Testis (tissue), 3 donors: Measurements from ENCODE around the gene ALDH2. TPM values are rescaled to one million over a fixed set of nuclear protein-coding genes. Genes with fewer than 3 reads are reported as not detected.
A peak's percentile ranks its signal among the peaks of the same experiment; 100 is the strongest.

Experiments
- DNase-seq: peaks from one replicate; pipeline ENCODE4 v3.0.0-alpha.2; 2019
- H3K27ac ChIP-seq, 2 donors: fragments of 200-600 bp; sonication (generic); one replicate each; pipeline ENCODE4 v1.5.1; 2019
- H3K27me3 ChIP-seq: fragments of 200-600 bp; sonication (generic); one replicate; pipeline ENCODE4 v1.5.1; 2019
- H3K36me3 ChIP-seq: fragments of 200-600 bp; sonication (generic); one replicate; pipeline ENCODE4 v1.5.1; 2017; ENCODE audit warnings: low read depth; ENCODE audit errors: missing control alignments
- H3K4me1 ChIP-seq: fragments of 200-600 bp; sonication (generic); one replicate; pipeline ENCODE4 v1.5.1; 2019
- H3K4me3 ChIP-seq, 2 donors: fragments of 200-600 bp; sonication (generic); one replicate each; pipeline ENCODE4 v1.5.1; 2017 to 2019
- H3K9me3 ChIP-seq: fragments of 200-600 bp; sonication (generic); one replicate; pipeline ENCODE4 v1.5.1; 2017
- CTCF ChIP-seq, 3 experiments: fragments of 450-650 bp in 2 of 3; fragments of 200-600 bp in 1 of 3; sonication (generic) in 1 of 3; IDR thresholded peaks; one replicate each; pipeline ENCODE4 v1.5.1; 2016 to 2019; ENCODE audit warnings: antibody characterized with exemption in 3 of 3, mild to moderate bottlenecking in 2 of 3, moderate library complexity in 1 of 3
- POLR2A ChIP-seq: fragments of 450-650 bp; IDR thresholded peaks from one replicate; pipeline ENCODE4 v1.6.1; 2017; ENCODE audit warnings: antibody characterized with exemption, mild to moderate bottlenecking, moderate library complexity
- WGBS, 2 donors: methylation state at CpG; one replicate each; pipeline ENCODE4 v1.1.5; 2018; 5-methylcytosine and 5-hydroxymethylcytosine counted together
- intact Hi-C: fragments of 100-400 bp; cut with DNase I; formaldehyde crosslinking; loops from one replicate; pipeline ENCODE4 v1.15.1; 2023; ENCODE audit warnings: low total_unique reads
- polyA plus RNA-seq: library from polyadenylated mRNA; stranded (reverse); fragments of 350-450 nt; fragmentation: Illumina TruSeq; extraction: RNeasy Lipid Tissue Mini Kit (QIAGEN cat#74804); gene quantifications from one replicate; pipeline ENCODE4 v1.2.3, GENCODE V29; 2014; ENCODE audit warnings: low read depth, low replicate concordance; ENCODE audit not compliant: insufficient read depth
- total RNA-seq, 2 donors: library from RNA; depleted of rRNA; stranded (reverse); fragments of >200 nt; gene quantifications; one replicate each; pipeline ENCODE4 v1.2.3, GENCODE V29; 2016

The ALDH2 gene
- total and polyA plus RNA-seq, 3 donors from 2014 or later: 58.4 to 96.4 (median 76.6) TPM

GRCh38 chr12:111842556-111843396 lies 76.0 kb downstream of the ALDH2 start:
- peaks cover 23% of the 10 kb centered on the region for H3K4me1 ChIP-seq
- intact Hi-C loops: no loop called here

GRCh38 chr12:111846016-111846415 lies 79.3 kb downstream of the ALDH2 start:
- Histone ChIP-seq H3K4me3 (no peak overlapping the region), H3K4me1 (peaks cover 9% of the 10 kb centered on the region), H3K9me3 (no peaks in the 10 kb centered on the region), H3K36me3 (no peaks in the 10 kb centered on the region), H3K27me3 (no peaks in the 10 kb centered on the region), H3K27ac (no peak overlapping the region)
- no peak for TF ChIP-seq POLR2A
- no peak for TF ChIP-seq CTCF (IDR thresholded peaks at IDR 0.05)
- 71 to 72% methylated on average over 2 of the region's 2 CpGs for WGBS, 2 donors
- intact Hi-C loops: no loop called here
- DNase-seq: no peak

More at GRCh38 chr12:111842556-111843396, 76.0 kb downstream of the ALDH2 start:
- TF ChIP-seq POLR2A: no peak
- TF ChIP-seq CTCF (IDR thresholded peaks at IDR 0.05): no peak
- DNase-seq: peak; percentile 37
- WGBS, 2 donors: 2 to 5% methylated on average over 10 to 36 of the region's 44 CpGs
- Histone ChIP-seq H3K9me3 (no peaks in the 10 kb centered on the region), H3K27ac (peak overlapping the region; percentile 88 to 96), H3K27me3 (no peaks in the 10 kb centered on the region), H3K4me3 (peak overlapping the region; percentile 83 to 95), H3K36me3 (no peaks in the 10 kb centered on the region)

GRCh38 chr12:111850526-111850925 lies 83.8 kb downstream of the ALDH2 start:
- H3K9me3 ChIP-seq: no peaks in the 10 kb centered on the region
- no peak overlapping the region for H3K27ac ChIP-seq
- TF ChIP-seq POLR2A: no peak
- TF ChIP-seq CTCF (IDR thresholded peaks at IDR 0.05): no peak
- no peak for DNase-seq
- H3K27me3 ChIP-seq: no peaks in the 10 kb centered on the region
- intact Hi-C loops: no loop called here
- H3K4me1 ChIP-seq: no peaks in the 10 kb centered on the region
- H3K4me3 ChIP-seq: no peak overlapping the region
- H3K36me3 ChIP-seq: no peaks in the 10 kb centered on the region
- WGBS, 2 donors: 93 to 95% methylated on average over 2 of the region's 2 CpGs

GRCh38 chr12:111858186-111858585 lies 91.5 kb downstream of the ALDH2 start:
- no peak for DNase-seq
- 96 to 98% methylated on average over 2 of the region's 2 CpGs for WGBS, 2 donors
- H3K27ac ChIP-seq: no peak overlapping the region
- intact Hi-C loops: no loop called here
- TF ChIP-seq POLR2A (no peak), CTCF (IDR thresholded peaks at IDR 0.05) (no peak)
- no peak overlapping the region for H3K4me3 ChIP-seq
- no peaks in the 10 kb centered on the region for H3K27me3 ChIP-seq
- no peaks in the 10 kb centered on the region for H3K36me3 ChIP-seq
- no peaks in the 10 kb centered on the region for H3K9me3 ChIP-seq
- H3K4me1 ChIP-seq: no peaks in the 10 kb centered on the region

- whole genome bisulfite sequencing, 2 donors: 90 to 92% methylated on average over 7 of the region's 7 CpGs
- intact Hi-C loops: no loop called here
- Histone ChIP-seq H3K36me3 (no peaks in the 10 kb centered on the region), H3K4me1 (no peaks in the 10 kb centered on the region), H3K27me3 (no peaks in the 10 kb centered on the region), H3K4me3 (no peak overlapping the region), H3K27ac (no peak overlapping the region), H3K9me3 (no peaks in the 10 kb centered on the region)
- DNase-seq: no peak
- TF ChIP-seq CTCF (IDR thresholded peaks at IDR 0.05) (no peak), POLR2A (no peak)
Observed at GRCh38 chr12:111858778-111859177, 92.0 kb downstream of the ALDH2 start.
